Measurements from ENCODE around the gene PRKCE. TPM values are rescaled to one million over a fixed set of nuclear protein-coding genes. Genes with fewer than 3 reads are reported as not detected.

PRKCE gene
- total RNA-seq, 1 experiment from 2014 or later: 1.3 TPM

DNA sequence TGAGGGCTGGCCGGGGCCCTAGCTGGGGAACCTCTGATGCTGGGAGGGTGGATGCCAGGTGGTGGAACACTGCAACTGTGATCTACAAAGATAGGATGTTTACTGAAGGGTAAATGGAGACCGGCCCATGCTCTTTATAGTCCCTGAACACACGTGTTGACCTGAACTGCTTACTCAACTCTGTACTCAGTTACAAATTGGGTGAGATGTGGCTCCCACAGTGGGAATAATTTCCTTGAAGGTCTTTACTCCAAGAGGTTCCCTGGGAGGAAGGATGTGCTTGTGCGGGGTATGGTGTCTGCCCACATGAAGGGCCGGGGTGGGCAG is 254.1 kb downstream of the PRKCE start:
- Histone ChIP-seq H3K18ac (ENCODE audit: insufficient read length, low read depth, low read length) (no peak overlapping the region), H2BK5ac (ENCODE audit: insufficient read length, low read length) (no peak overlapping the region), H3K4ac (ENCODE audit: low read depth, low read length) (no peak overlapping the region), H4K8ac (replicated peaks; ENCODE audit: insufficient read length, low read depth, low read length) (no peak overlapping the region), H3K79me1 (ENCODE audit: insufficient read depth, low read depth, low read length, poor library complexity, severe bottlenecking) (no peaks in the 10 kb centered on the region), H3K9ac (ENCODE audit: extremely low read depth, insufficient read length, low read length) (no peak overlapping the region), H3K4me2 (ENCODE audit: insufficient read depth, insufficient read length, low read length) (no peak overlapping the region), H3K79me2 (ENCODE audit: insufficient read depth, low read length) (no peaks in the 10 kb centered on the region), H2BK20ac (ENCODE audit: low read depth, low read length, poor library complexity, severe bottlenecking) (no peak overlapping the region), H4K20me1 (ENCODE audit: control insufficient read depth, insufficient read depth, insufficient read length) (no peaks in the 10 kb centered on the region), H3T11ph (ENCODE audit: low read length) (no peak overlapping the region), H2AFZ (ENCODE audit: low read length) (no peak overlapping the region), H3K56ac (ENCODE audit: insufficient read length, low read depth, low read length) (no peak overlapping the region), H3K4me1 (ENCODE audit: insufficient read depth, low read length) (no peaks in the 10 kb centered on the region), H2BK15ac (ENCODE audit: low read depth, low read length) (no peak overlapping the region), H3K27me3 (ENCODE audit: insufficient read depth, low read length) (no peaks in the 10 kb centered on the region), H4K91ac (ENCODE audit: insufficient read length, low read depth, low read length) (no peak overlapping the region), H3K9me3 (ENCODE audit: control insufficient read depth, low read depth, low read length) (no peaks in the 10 kb centered on the region), H3K23ac (ENCODE audit: insufficient read length, low read depth, low read length) (no peak overlapping the region), H3K23me2 (ENCODE audit: insufficient read length, low read depth, low read length, poor library complexity, severe bottlenecking) (no peaks in the 10 kb centered on the region), H2BK12ac (ENCODE audit: insufficient read length, low read depth, low read length) (no peak overlapping the region), H2BK120ac (ENCODE audit: low read depth, low read length, poor library complexity, severe bottlenecking) (no peak overlapping the region), H2AK5ac (ENCODE audit: insufficient read length, low read length) (no peak overlapping the region), H3K27ac (ENCODE audit: insufficient read length, low read depth, low read length) (no peak overlapping the region), H3K14ac (ENCODE audit: insufficient read depth, low read length) (no peak overlapping the region), H4K5ac (ENCODE audit: insufficient read length, low read depth, low read length) (no peak overlapping the region)
- no peaks in the 10 kb centered on the region for H3K9me3 Mint-ChIP-seq
- peaks cover 2 to 9% of the 10 kb centered on the region in 2 experiments; a peak in 3 of 4 replicates for H3K4me1 Mint-ChIP-seq
- peaks cover 1% of the 10 kb centered on the region; the same call in 1 of the 2 replicates for H3K27me3 Mint-ChIP-seq (ENCODE audit: low read depth)
- TF ChIP-seq, protein P1, sequence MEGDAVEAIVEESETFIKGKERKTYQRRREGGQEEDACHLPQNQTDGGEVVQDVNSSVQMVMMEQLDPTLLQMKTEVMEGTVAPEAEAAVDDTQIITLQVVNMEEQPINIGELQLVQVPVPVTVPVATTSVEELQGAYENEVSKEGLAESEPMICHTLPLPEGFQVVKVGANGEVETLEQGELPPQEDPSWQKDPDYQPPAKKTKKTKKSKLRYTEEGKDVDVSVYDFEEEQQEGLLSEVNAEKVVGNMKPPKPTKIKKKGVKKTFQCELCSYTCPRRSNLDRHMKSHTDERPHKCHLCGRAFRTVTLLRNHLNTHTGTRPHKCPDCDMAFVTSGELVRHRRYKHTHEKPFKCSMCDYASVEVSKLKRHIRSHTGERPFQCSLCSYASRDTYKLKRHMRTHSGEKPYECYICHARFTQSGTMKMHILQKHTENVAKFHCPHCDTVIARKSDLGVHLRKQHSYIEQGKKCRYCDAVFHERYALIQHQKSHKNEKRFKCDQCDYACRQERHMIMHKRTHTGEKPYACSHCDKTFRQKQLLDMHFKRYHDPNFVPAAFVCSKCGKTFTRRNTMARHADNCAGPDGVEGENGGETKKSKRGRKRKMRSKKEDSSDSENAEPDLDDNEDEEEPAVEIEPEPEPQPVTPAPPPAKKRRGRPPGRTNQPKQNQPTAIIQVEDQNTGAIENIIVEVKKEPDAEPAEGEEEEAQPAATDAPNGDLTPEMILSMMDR (conservative IDR thresholded peaks at IDR 0.05): no peak
- no peak overlapping the region; a peak in 1 of 7 replicates for H3K27ac Mint-ChIP-seq
- WGBS (ENCODE audit: extremely low coverage, insufficient read length, low lambda C conversion rate): no CpG with 5 or more reads among the region's 5 CpGs
- no peaks in the 10 kb centered on the region for H3K36me3 Mint-ChIP-seq (ENCODE audit: insufficient read depth in 1 of 3, low read depth in 3 of 3)
- no peak overlapping the region for H3K4me3 Mint-ChIP-seq
- no peak for DNase-seq
